SKM-1 treated with dmso at 0.1 percent for 144 hours (cell line): ENCODE measurements around the gene PSMA2.

ENCODE experiments used
- DNase-seq: peaks from one replicate; lab custom pipeline; 2025; ENCODE audit not compliant: unreplicated experiment; lab: John Stamatoyannopoulos, UW

The PSMA2 gene

DNA sequence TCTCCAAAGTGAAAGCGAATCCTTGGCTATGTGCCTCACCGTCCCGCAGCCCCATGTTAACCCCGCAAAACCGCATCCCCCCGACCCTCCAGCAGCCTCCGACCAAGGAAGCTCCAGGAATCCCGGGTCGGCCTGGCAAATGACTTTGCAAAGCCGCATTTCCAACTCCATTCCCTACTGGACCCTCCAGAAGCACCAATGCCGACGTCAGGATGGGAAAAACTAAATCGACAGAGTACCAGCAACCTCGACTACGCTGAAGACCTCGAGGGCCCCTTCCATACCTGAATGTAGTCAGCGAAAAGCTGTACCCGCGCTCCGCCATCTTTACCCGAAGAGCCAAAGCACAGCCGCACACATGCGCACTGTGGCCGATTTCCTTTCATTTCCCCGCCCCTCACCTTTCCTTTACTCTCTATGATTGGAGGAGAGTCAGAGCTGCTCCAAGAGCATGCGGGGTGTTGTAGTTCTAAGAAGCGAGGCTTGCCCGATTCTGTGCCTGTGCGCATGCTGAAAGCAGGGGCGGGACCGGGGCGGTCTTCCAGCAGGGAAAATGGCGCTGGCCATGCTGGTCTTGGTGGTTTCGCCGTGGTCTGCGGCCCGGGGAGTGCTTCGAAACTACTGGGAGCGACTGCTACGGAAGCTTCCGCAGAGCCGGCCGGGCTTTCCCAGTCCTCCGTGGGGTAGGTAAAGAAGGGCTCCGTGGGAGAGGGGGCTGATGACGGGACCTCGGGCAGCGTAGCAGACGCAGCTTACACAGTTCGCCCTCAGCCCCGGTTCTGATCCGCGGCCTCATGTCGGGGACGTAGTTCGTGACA, at the start of gene PSMA2, which contains the start of gene MRPL32:
TSS of gene PSMA2 (minus strand) at position 341 of the 818 bp plus-strand sequence. CDS start at position 325, 16 bp downstream.
TSS of gene MRPL32 (plus strand) at position 543 of the 818 bp plus-strand sequence. CDS start at position 554, 11 bp downstream.
- peak; percentile 99 for DNase-seq

DNA sequence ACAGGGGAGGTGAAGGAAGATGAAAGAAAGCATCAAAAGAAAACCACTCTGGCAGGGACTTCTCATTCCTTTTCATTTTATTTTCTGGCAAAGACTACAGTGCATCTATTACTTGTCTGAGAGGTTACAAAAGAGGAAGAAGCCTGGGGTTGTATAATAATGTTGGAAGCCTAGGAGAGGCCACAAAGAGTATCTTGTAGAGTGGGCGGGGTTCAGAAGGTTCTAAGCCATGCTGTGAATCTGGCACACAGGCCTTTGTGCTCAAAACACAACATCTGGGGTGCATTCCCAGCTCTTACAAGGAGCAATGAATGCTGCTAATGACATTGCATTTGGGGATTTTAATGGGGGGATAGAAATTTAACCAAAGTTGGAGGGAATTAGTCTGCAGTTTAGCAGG, 49.6 kb upstream of the PSMA2 start:
- peak; percentile 49 for DNase-seq

DNA sequence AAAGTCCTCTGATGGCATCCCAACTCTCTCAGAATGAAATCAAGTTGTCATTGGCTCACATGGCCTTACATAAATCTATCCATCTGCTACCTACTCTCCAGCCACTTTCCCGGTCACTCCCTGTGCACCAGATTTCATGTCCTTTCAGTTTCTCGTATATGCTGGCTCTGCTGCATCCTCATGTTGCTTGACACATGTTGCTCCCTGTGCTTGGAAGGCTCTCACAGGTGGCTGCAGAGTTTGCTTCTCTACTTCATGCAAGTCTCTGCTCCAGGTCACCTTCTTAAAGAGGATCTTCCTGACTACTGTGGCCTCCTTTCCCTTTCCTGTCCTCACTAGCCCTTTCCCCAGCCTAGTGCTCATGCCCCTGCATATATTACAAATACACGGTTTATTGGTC, 48.5 kb upstream of the PSMA2 start:
- no peak for DNase-seq

- DNase-seq = no peak
Observed at GRCh38 chr7:42980084-42980483, 48.1 kb upstream of the PSMA2 start.

DNA sequence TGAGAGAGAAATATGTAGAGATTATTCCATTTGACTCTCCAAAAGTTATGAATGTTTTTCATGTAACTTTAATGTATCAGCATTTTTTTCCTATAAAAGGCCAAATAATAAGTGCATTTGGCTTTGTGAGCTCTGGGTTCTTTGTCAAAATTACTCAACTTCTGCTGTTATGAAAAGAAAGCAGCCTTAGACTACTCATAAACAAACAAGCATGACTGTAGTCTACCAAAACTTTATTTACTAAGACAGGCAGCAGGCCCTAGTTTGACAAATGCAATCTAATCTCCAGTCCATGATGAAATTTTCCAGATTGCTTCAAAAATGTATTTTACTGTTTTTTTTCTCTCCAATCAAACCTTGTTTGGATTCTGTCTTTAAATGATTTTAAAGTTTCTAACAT, 46.5 kb upstream of the PSMA2 start:
- no peak for DNase-seq

GRCh38 chr7:42976371-42976770, 44.4 kb upstream of the PSMA2 start:
- DNase-seq = no peak

DNA sequence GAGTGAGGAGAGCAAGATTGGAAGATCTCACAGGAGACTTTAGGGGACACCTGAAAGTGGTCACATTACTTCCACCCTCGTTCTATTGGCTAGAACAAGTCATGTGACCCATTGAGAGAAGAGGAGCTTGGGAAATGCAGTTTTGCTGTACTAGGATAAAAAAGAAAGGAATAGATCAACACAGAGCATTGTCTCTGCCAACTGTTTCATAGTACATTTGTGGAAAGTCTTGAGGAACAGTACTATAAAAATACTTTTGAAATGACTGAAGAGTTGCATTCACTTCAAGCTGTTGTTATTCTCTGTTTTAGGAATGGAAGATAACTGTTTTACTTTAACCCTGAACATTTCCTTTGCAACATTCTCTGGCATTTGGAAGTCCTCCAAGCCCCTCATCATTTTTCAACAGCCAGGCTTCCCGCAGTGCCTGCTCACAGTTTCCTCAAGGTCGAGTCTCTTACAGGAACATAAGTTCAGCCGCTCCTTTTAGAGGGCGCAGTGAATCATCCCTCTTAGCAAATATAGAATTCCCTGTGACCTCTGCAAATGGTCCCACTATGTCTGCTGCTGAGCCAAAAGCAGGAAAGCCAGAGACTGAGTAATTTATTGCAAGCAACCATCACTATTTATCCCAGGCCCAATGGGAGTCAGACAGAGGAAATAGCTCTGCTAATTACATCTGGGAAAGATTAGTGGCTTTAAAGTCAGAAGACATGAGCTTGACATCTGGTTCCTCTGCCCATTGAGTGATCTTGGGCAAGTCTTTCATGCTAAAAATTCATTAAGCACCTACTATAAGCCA, 40.9 kb upstream of the PSMA2 start:
- DNase-seq = no peak

- DNase-seq = no peak
Observed at GRCh38 chr7:42967391-42967790, 35.4 kb upstream of the PSMA2 start.

DNA sequence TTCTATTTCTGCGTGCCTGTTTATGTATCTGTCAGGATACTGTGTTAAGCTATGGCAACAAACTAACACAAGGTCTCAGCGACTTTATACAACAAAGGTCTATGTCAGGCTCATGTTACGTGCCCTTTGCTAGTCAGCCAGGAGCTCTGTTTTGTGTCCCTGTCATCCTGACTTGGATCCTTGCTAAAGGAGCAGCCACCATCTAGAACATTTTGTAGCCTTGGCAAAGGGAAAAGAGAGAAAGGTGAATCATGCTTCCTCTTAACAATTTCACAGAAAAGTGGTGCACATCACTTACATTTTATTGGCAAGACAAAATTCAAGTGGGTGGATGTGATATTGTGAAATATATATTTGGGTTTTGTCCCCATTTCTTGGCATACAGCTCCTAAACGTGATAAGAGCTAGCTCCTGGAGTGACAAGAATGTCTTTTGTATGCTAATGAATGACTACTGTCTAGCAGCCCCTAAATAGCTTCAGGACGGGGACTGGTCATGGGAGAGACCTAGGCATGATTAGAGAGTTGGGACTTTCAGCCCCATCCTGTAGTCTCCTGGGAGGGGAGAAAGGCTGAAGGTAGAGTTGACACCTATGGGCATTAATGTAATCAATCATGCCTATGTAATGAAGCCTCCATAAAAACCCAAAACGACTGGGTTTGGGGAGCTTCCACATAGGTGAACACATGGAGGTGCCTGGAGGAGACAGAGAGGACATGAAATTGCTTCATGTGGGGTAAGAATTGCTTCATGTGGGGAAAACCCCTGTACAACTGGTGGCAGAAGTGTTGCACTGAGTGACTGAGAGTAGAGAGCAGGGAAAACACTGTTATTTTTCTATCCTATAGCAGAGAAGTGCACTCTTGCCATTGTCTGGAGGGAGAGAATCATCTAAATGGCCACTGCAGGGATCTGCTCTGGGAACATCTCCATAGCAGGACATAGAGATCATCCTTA, 33.2 kb upstream of the PSMA2 start:
- no peak for DNase-seq

DNA sequence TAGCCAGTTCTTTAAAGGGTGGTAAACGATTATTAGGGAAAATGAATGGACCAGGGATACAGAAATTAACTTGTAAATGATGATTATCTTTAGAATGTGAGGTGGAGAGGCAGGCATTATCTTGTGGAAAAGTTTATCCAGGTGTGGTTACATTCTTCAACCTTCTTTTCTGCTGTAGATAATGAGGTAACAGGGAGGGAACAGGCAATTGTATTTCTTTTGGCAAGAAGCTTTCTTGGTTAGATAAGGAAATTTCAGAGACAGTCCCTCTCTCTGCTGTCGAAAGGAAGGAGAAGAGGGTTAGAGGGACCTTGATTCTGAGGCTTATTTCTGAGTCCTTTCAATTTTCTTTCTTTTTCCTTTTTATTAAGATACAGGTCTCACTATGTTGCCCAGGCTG, 32.3 kb upstream of the PSMA2 start:
- no peak for DNase-seq

GRCh38 chr7:42961170-42961569, 29.2 kb upstream of the PSMA2 start:
- DNase-seq = no peak

- DNase-seq = no peak
Observed at GRCh38 chr7:42960762-42961161, 28.8 kb upstream of the PSMA2 start.

- DNase-seq = no peak
Observed at GRCh38 chr7:42959549-42959948, 27.6 kb upstream of the PSMA2 start.

GRCh38 chr7:42956062-42956461, 24.1 kb upstream of the PSMA2 start:
- no peak for DNase-seq

- DNase-seq = peak; percentile 30
Observed at GRCh38 chr7:42953994-42954393, 22.0 kb upstream of the PSMA2 start.

DNA sequence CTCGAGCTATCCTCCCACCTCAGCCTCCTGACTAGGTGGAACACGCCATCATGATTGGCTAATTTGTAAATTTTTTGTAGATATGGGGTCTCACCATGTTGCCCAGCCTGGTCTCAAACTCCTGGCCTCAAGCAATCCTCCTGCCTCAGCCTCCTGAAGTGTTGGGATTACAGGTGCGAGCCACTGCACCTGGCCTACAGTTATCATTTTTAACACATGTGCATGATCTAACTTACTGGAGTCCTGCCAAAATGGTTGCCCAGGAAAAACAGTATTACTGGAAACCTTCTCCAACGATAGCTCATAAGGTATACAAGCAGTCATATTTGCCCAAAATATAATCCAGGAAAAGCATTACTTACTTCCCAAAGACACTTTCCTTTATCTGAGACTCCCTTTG, 20.4 kb upstream of the PSMA2 start:
- no peak for DNase-seq

- no peak for DNase-seq
Observed at GRCh38 chr7:42950417-42950816, 18.4 kb upstream of the PSMA2 start.

- no peak for DNase-seq
Observed at GRCh38 chr7:42947521-42947920, 15.5 kb upstream of the PSMA2 start.

GRCh38 chr7:42946627-42946950, 14.6 kb upstream of the PSMA2 start:
- DNase-seq = no peak

GRCh38 chr7:42945821-42946626, 14.1 kb upstream of the PSMA2 start:
- no peak for DNase-seq
